ENCODE measurements around the gene COX7A2. TPM values are rescaled to one million over a fixed set of nuclear protein-coding genes. Genes with fewer than 3 reads are reported as not detected.
A peak's percentile ranks its signal among the peaks of the same experiment; 100 is the strongest.

Gene COX7A2
- total RNA-seq, 1 experiment from 2014 or later, result 157 TPM

DNA sequence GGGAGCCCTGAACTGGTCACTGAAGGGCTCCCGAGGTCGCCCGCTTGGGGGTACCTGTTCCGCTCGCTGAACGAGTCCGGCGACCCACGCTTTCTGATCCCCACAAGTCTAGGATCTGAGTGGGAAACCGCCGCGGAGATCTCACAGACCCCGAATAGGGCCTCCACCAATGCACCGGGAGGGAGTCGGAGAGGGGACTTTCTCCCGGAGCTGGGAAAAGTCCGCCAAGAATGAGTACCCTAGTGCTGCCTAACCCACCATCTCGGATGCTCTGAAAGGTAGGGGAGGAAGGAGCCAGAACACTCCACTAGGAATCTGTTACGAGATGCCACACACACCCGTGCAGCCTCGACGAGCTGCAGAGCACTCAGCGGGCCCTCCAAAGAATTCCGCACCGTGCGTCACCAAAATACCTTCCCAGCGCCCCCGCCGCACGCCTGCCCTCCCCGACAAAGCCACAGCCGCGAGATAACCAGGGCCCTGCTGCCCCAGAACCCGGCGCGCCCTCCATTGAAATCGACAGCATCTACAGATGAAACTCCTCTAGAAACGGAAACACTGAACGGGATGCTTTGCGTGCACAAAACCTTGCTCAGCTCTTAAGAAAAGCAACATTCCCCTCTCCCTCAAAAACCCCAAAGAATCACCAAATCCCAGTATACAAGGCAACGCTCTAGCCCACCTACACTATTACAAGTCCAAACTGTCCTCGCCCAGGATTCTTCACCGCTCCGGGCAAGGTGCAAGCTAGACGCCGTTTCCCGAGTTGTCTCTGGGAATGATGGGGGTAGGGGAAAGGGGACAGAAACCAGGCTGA, 38.4 kb downstream of the COX7A2 start:
- DNase-seq (ENCODE audit: low spot score), result no peak
- in situ Hi-C loops (cut with HindIII; ENCODE audit: low sequenced_read_pairs), result no loop called here

DNA sequence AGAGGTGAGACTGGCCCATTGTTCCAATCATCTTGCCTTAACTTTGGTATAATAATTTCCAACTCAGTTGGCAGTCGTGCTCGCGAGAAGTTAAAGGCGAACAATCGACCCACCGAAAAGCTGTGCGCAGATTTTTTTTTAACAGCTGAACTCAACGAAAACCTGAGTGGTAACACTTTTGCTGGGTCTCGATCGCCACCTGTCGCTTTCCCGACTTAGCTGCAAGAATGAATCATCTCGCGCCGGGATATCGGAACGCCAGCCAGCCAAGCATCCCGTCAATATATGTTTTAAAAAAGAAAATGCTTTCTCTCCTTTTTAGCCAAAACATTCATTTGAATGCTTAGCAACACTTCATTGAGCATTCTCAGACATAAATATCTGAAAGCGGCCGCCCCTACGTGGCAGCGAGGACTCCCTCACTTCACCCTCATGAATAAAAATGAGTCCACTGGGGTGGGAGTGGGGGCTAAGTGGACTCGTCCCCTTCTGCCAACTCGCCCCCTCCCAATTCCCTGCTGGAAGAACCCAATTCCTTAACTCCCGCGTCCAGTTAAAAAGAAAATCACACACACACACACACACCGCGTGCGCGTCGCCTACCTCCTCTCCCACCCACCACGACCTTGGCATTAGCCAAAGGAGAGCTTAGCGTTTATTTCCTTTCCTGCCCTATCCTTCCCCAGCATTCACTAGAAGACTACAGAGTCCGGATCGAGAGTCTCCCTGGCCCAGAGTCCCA, 39.2 kb downstream of the COX7A2 start:
- peak; percentile 44 for DNase-seq (ENCODE audit: low spot score)
- in situ Hi-C loops (cut with HindIII; ENCODE audit: low sequenced_read_pairs), result no loop called here

DNA sequence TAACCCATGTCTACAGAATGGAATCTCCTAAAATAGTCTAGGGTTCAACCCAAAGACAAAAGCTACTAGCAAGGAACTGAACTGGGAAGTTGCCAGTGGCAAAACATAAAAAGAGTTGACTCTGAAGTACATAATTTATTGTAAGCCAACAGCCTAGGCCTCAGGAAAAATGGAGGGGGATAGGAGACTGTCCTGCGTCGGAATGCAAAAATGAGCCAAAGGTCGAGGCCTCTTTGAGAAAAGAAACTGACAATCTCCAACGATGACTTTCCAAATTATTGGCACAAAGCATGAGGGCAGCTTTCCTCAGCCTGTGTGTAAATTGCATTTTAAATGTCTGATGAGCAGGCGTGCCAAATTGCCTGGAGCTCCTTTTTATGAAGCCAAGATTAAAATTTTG, 39.9 kb downstream of the COX7A2 start:
- in situ Hi-C loops (cut with HindIII; ENCODE audit: low sequenced_read_pairs), result no loop called here

DNA sequence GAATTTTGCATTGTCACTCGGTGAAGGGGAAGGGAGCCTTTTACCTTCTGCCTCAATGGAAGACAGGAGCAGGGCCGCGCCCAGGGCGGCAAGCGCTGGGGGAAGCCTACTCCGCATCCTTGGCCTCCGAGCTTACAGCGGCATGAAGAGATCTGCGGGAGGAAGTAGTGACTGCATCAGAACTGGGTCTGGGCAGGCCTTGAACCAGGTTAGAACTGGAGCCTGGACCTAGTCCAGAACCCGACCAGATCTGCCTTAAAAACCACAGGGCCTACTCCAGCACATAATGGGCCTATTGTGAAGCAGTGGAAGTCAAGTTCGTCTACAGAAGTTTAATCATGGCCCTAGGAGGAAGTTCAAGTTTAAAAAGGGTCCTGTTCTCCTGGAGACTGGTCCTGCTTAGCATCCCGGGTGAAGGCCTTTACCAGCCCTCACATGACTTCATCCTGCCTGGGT, 40.9 kb downstream of the COX7A2 start:
- DNase-seq (ENCODE audit: low spot score), result no peak
- in situ Hi-C loops (cut with HindIII; ENCODE audit: low sequenced_read_pairs), result no loop called here

More for the DNA sequence above, 39.9 kb downstream of the COX7A2 start:
- no peak for DNase-seq (ENCODE audit: low spot score)

DNA sequence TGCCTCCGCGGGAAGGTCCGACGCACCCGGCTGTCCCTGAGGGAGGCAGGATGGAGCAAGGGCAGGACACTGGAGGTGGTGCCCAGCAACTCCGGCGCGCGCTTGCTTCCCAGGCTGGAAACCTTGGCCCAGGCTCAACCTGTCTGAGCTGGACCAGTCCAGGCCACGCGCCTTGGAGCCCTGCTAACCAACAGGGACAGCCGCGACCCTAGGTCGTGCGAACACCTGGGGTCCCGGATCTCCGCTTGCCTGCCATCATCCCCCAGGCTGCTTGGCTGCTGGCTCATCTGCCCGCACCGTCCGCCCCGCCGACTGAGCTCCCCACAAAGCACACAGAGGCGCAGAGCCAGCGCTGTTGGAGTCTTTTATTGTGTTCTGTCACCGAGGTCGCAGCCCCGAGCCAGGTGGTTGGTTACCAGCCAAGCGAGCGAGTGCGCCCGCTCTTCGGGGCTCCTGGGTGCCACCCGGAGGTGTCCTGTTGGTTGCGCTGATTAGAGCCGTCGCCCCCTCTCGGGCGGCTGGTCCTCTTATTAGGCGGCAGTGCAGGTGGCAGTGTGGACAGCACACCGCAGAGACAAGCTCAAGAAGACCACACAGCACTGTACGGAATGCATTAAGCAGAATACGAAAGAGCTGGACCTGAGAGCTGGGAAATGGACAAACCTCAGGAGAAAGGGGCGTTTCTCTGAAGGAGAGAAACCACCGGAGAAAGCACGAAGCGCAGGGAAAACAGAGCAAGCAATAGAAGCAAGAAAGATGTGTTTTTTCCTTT, 41.5 kb downstream of the COX7A2 start:
- no peak for DNase-seq (ENCODE audit: low spot score)
- in situ Hi-C loops (cut with HindIII; ENCODE audit: low sequenced_read_pairs), result no loop called here

- in situ Hi-C loops (cut with HindIII; ENCODE audit: low sequenced_read_pairs), result no loop called here
- no peak for DNase-seq (ENCODE audit: low spot score)
Observed at GRCh38 chr6:75201021-75201420, 42.6 kb downstream of the COX7A2 start.

DNA sequence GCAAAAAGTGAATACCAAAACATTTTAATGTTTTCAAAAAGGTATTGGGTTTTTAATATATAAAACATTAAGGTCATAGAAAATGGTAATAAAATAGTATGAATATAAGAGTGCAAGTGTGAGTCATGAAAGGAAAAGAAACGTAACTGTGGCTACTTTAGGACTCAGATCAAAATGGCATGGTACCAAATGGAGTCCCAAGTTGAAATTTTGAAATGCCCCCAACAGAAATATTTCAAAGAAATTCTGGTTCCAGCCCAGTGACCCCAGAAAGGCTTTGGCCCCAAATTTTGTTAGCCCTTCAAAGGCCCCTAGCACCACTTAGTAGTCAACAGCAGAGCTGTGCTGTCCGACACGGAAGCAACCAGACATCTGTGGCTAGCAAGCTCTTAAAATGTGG, 43.7 kb downstream of the COX7A2 start:
- no peak for DNase-seq (ENCODE audit: low spot score)
- in situ Hi-C loops (cut with HindIII; ENCODE audit: low sequenced_read_pairs), result no loop called here

DNA sequence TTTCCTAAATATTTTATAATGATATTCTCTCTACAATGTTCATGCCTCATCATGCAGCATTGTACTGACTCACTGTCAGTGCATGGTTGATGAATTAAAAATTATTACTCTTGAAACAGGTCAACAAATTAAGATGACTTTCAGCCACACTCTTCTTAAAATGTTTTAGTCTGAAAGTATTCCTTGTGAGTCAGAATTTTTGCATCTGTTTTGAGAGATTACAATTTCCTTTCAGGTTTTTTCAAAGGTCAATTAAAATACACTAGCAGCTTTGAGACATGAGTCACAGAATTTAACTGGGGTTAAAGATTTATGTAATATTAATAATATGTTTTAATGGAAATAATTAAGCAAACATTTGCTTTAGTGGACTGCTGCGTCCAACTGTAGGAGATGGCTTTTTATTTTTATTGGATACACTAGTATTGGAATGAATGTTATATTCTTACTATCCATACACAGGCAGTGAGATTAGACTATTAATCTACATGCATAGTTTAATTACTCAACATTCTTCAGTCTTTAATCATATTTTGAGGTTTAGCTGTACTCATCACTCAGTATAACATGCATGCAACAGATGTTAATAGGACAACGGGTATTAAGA, 47.4 kb downstream of the COX7A2 start:
- DNase-seq (ENCODE audit: low spot score), result no peak
- in situ Hi-C loops (cut with HindIII; ENCODE audit: low sequenced_read_pairs), result no loop called here

GRCh38 chr6:75188221-75188925, 55.2 kb downstream of the COX7A2 start:
- in situ Hi-C loops (cut with HindIII; ENCODE audit: low sequenced_read_pairs), result no loop called here
- no peak for DNase-seq (ENCODE audit: low spot score)

Other genes with a start within 250 kb of the COX7A2 start
- not detected in 2 replicates for gene COL12A1, start 37.7 kb downstream of the COX7A2 start, total RNA-seq (2014; rRNA removed; shearing (Covaris generic))
- 26.7 and 44.2 TPM in 2 replicates for gene TMEM30A, start 41.0 kb upstream of the COX7A2 start, total RNA-seq (2014; rRNA removed; shearing (Covaris generic))
- gene FILIP1, start 250.0 kb upstream of the COX7A2 start, total RNA-seq (2014; rRNA removed; shearing (Covaris generic)), result not detected in 2 replicates